HG03103 (cell line): ENCODE results near the gene OTUD3.
"Not testable (repeated sequence)": the region's sequence is repeated elsewhere in the genome, so short reads cannot be mapped to it uniquely, and the experiment has no call there.

Experiments
- ATAC-seq: cut with Tn5 transposase; IDR thresholded peaks from one replicate; pipeline ENCODE4 v1.9.1; 2021; ENCODE audit warnings: low read depth; ENCODE audit not compliant: unreplicated experiment

Gene OTUD3

GRCh38 chr1:19909971-19910370 lies 27.8 kb downstream of the OTUD3 start:
- no peak for ATAC-seq

DNA sequence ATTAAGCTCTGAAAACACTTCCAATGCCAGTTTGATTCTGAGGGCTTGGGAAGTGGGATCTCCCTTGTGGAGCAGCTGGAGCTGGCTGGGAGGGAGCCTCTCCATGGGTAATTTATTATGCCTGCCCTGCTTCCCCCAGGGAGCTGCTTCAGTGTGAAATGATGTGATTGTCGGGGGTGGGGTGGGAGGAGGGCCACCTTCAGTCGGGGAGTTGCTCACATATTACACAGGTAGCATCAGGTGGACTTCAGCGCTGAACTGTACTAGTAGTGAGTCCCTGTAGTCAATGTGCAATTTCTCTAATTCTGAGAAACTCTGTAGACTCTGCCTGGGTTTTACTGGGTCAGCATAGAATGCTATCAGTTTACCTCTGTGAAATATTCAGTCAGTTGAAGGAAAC lies 28.5 kb downstream of the OTUD3 start:
- no peak for ATAC-seq

DNA sequence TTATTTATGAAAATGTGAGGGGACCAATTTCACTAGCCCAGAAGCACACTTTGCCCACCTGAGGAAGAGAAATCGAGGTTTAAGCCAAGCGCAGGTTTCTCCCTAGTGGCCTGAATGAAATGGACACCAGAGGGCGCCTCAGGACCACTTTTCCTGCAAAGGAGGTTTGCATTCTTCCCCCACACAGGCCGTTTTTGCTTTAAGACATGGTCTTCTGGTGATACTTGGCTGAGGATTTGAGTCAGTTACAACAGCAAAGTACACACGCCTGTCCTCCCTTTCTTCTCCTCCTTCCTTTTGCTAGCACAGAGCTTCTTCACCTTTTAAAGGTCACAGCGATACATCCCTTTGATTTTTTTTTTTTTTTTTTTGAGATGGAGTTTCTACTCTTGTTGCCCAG lies 35.9 kb downstream of the OTUD3 start:
- ATAC-seq: no peak

DNA sequence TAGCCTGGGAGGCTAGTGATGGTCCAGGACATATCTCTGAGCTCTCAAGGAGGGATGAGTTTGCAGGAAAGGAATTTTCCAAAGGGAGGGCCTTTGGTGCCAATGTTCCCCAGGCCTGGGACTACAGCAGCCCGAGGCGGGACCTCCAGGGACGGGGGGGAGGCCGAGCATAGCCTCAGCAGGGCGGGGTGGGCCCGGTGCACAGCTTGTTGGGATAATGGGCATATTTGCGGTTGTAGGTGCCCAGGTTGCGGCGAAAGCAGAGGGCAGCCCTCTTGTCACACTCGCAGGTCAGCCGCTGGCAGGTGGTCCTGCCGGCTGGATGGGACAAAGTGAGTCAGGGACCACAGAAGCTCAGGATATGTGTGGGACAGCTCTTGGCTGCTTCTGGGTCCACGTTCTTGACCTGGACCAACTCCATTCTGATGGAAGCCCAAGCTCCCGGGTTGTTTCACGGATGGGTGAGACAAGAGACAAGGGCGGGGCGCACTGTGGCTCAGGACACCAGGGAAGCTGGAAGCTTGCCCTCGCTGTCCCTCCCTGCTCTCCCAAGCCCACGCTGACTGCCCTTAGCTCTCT lies 38.0 kb downstream of the OTUD3 start:
- ATAC-seq: no peak

DNA sequence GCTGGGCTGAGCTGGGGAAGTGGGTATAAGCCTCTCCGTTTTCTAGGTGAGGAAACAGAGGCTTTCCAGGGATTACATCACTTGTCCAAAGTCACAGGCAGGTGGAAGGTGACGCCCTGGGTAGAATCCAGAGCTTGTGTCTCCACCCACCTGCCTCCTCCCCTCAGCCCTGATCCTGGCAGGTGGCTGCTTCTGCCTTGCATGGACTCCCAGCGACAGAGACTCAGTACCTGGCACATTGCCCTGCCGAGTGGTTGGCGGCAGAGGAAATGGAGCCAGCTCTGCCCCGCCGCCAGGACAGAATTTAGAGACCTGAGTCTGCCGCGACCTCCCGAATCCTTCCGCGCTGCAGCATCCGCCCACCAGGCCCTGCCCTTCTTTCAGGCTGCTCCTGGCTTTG lies 39.1 kb downstream of the OTUD3 start:
- ATAC-seq: no peak

GRCh38 chr1:19922015-19922688 lies 40.0 kb downstream of the OTUD3 start:
- ATAC-seq: no peak

DNA sequence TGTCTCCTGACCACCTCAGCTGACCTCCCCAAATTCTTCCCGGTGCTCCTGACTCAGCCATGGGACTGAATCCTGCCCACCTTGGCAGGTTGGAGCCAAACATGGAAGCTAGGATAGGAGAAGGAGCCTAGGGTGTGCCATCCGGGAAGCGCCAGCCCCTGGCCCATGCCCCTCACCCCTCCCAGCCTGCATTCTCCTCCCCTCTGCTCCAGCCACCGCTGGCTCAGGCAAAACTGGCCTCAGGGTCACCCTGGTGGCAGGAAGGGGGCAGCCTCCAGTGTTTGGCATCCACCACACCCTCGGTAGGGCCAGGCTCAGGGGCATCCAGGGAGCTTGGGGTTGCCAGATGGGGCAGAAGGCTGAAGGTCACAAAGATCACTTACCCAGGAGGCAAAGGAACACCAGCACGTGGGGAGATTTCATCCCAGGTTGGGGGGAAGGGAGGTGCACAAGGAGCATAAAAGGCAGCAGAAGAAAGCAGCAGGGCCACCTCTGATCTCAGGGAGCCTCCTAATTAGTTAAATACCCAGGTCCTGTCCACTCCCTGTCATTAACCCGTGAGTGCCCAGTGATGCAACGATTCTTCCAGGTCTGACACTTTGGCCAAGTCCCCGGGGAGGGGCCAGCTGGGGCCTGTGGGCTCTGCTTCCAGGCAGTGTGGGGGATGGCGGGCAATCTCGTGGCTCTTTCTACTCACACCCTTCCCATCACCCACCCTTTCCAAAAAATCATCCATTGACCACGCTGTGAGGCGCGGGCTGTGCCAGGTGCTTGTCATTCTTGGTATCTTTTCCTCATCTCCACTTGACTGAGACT lies 41.1 kb downstream of the OTUD3 start, which contains the start of gene PLA2G2E:
TSS of gene PLA2G2E (minus strand) at position 481 of the 816 bp plus-strand sequence. CDS start at position 423, 58 bp downstream.
- ATAC-seq: no peak

DNA sequence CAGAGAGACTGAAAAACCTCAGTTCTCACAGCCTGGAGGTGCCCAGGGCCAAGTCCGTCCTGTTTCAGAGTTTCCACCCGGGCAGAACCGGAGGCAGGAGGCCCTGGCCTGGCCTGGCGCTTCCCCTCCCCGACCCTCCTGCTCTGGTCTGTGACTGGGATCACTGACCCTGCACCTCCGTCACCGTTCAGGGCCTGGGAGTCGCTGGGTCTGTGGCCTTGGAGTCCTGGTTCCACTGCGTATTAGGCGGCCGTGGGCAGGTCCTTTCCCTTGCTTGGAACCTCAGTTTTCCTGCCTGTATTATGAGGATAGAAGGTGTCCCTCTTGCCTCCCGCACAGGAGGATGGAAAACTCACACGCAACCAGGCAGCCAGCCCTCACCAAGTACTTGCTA lies 41.8 kb downstream of the OTUD3 start:
- ATAC-seq: no peak

DNA sequence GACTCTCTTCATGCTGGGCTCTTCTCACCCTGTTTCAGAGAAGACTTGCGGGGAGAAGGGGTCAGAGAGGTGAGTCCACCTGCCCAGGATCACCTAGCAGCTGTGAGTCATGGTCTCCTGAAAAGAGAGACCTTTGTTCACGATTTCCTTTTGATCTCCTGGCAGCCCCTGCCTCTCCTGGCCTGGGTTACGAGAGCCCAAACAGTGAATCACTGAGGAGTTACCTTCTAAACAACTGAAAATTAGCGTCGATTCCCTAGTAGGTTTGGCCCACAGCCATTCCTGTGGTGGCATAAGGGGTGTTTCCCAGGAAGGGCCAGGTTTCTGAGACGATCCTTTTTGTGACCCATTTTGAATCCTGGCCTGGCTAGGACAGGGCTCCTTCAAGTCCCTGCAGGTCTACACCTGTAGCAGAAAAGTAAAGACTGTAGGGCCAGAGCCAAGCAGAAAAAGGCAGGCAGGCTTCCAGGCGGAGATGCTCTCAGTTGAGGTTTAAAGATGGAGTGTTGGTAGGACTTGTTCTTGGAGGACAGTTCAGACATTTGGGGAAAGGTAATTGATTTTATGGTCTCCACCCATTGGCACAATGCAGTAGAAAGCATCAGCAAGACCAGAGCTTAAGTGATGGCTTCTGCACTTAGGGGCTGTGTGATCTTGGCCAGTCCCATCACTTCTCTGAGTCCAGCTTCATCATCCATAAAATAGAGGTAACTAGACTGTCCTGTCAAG lies 43.3 kb downstream of the OTUD3 start:
- ATAC-seq: no peak

GRCh38 chr1:19926296-19927129 lies 44.3 kb downstream of the OTUD3 start:
- no peak for ATAC-seq

- ATAC-seq: not testable (repeated sequence)
These were observed 44.9 kb downstream of the OTUD3 start for GRCh38 chr1:19927130-19927421.

DNA sequence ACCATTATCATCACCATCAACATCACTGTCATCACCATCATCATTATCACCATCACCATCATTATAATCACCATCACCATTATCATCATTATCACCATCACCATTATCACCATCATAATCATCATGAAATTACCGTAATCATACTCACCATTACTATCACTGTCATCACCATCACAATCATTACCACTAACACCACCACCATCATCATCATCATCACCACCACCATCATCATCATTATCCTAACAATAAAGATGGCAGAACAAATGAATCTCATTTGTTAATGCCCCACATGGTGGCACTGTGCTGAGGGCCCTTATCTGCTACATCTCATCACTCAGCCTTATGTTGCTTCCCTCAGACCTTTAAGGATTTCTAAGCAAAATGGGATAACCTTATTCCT lies 50.7 kb downstream of the OTUD3 start:
- no peak for ATAC-seq

DNA sequence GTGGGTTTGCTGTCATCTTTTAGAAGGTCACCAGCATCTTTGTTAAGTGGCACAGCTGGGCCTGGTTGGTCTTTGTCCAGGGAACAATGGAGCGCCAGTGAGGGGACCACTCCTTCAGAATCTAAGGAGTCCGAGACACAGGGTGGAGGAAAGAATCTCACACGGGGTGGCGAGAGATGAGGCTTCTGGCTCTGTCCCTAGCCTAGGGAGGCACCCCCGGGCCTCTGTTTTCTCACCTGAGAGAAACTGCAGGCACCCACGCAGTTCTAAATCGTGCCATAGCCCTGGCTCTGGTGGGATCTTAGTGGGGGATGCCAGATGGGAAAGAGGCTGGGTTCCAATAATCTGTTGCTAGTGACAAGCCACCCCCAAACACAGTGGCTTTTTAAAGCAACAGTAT lies 52.1 kb downstream of the OTUD3 start:
- ATAC-seq: no peak

GRCh38 chr1:19936061-19936750 lies 54.0 kb downstream of the OTUD3 start:
- ATAC-seq: no peak

- no peak for ATAC-seq
These were observed 56.3 kb downstream of the OTUD3 start for GRCh38 chr1:19938472-19938871.

DNA sequence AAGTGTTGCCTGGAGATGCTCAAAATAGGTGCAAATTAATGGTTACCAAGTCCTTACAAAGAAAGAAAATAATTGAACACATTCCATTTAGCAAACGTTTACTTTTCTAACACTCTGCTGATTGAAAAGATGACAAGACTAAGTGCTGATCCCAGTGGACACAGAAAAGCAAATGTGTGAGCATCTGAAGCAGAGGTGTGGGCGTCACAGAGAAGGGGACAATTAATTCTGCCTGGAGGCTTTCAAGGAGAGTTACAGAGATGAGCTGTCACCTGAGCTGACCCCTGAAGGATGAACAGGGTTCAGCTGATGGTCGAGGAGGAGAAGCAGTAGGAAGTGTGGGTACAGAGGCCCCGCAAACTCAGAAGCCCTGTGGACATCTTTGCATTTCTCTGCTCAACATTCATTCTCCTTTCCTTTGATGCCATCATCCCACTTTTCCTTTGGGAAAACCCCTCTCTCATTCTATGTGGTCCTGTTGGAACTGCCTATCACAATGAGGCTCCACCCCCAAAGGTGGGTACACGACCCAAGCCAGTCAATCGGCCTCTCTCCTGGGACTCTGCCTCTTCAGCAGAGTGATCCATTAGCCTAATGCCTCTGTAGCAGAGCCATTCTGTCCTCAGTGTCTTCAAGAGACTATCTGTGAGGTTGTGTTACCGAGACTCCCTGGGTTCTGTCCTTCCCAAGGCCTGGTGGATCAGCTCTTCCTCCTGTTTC lies 58.5 kb downstream of the OTUD3 start:
- ATAC-seq: no peak

DNA sequence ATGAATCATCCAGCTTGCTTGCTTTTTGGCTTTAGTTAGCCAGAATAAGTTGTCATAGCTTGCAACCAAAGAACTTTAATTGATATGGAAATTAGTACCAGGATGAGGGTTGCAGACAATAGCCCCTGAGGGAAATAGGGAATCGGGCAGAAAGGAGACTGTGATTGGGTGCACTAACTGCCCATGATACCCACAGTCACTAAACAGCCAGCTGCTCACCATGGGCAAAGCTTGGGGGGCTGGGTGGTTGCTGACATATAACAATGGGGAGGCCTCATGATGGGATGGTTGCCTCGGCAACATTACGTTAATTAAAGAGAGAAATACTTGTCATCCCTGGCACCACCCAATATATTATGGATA lies 59.0 kb downstream of the OTUD3 start:
- ATAC-seq: no peak

- no peak for ATAC-seq
These were observed 59.9 kb downstream of the OTUD3 start for GRCh38 chr1:19942088-19942487.

DNA sequence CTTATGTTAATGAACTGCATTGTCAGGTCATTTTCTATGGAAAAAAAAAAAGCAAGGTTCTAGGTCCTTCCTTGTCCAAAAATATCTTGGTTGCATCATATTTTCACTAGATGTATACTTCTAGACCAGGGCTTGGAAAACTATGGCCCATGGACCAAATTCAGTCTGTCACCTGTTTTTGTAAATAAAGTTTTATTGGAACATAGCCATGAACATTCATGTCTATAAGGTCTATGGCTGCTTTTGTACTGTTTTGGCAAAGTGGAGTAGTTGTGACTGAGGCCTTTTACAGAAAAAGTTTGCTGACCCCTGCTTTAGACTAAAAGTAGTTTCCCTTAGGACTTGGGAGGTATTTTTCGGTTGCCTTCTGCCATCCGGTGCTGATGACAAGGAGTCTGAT lies 60.5 kb downstream of the OTUD3 start:
- no peak for ATAC-seq
